ENCODE data around the gene SMPD3. TPM values are rescaled to one million over a fixed set of nuclear protein-coding genes. Genes with fewer than 3 reads are reported as not detected.
A peak's percentile ranks its signal among the peaks of the same experiment; 100 is the strongest.

Gene SMPD3
- total and polyA plus RNA-seq, 7 donors = 0.49 to 29.7 (median 2.8) TPM

DNA sequence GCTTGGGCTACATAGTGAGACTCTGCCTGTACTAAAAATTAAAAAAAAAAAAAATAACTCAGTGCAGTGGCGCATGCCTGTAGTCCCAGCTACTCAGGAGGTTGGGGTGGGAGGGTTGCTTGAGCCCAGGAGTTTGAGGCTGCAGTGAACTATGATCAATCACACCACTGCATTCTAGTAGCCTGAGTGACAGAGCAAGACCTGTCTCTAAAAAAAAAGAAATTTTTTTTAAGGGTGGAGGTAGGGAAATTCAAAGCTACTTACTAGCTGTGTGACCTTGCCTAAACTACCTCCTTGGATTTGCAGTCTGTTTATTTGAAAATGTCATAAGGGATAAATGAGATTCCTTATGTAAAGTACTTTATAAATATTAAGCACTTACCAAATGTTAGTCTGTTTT, 3.4 kb upstream of the SMPD3 start:
- DNase-seq = no peak
- TF ChIP-seq POLR2AphosphoS5 (IDR thresholded peaks at IDR 0.05) (no peak), EP300 (IDR thresholded peaks at IDR 0.05) (no peak), POLR2A (IDR thresholded peaks at IDR 0.05) (no peak)
- TF ChIP-seq, protein P1, sequence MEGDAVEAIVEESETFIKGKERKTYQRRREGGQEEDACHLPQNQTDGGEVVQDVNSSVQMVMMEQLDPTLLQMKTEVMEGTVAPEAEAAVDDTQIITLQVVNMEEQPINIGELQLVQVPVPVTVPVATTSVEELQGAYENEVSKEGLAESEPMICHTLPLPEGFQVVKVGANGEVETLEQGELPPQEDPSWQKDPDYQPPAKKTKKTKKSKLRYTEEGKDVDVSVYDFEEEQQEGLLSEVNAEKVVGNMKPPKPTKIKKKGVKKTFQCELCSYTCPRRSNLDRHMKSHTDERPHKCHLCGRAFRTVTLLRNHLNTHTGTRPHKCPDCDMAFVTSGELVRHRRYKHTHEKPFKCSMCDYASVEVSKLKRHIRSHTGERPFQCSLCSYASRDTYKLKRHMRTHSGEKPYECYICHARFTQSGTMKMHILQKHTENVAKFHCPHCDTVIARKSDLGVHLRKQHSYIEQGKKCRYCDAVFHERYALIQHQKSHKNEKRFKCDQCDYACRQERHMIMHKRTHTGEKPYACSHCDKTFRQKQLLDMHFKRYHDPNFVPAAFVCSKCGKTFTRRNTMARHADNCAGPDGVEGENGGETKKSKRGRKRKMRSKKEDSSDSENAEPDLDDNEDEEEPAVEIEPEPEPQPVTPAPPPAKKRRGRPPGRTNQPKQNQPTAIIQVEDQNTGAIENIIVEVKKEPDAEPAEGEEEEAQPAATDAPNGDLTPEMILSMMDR (IDR thresholded peaks at IDR 0.05) = no peak
- Histone ChIP-seq H3K9me3 (no peaks in the 10 kb centered on the region), H3K4me1 (peaks cover 0 to 28% (median 22%) of the 10 kb centered on the region in 4 donors), H3K27me3 (no peaks in the 10 kb centered on the region), H3K4me3 (no peak overlapping the region), H3K36me3 (no peaks in the 10 kb centered on the region), H3K27ac (no peak overlapping the region)
- 85 to 91% methylated on average over 1 of the region's 1 CpG for WGBS, 2 donors
- intact Hi-C loops (cut with DNase I) = no loop called here

DNA sequence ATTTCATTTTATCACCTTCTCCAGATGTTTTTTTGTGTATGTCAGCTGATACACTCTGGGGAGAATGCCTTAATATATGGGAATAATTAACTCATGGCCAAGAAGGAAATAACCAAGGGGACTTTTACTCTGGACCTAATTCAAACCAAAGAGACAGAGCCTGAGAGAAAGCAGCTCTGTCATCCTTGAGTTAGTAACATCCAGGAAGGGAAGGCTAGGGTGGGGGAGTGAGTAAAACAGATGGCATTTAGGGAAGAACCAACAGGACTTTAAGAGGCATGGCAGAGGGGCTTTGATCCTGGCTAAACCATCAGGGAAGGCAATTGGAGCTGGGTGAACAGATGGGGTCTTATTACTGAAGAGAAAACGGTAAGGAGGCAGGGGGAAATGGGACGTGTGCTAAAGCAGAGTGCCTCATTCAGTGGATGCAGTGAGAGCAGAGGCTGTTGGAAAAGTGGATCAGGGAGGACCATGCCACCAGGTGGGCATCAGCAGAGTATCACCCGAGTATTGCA, 2.5 kb upstream of the SMPD3 start:
- Histone ChIP-seq H3K36me3 (no peaks in the 10 kb centered on the region), H3K4me1 (peaks cover 0 to 31% (median 25%) of the 10 kb centered on the region in 4 donors), H3K9me3 (no peaks in the 10 kb centered on the region), H3K27me3 (no peaks in the 10 kb centered on the region), H3K27ac (no peak overlapping the region), H3K4me3 (no peak overlapping the region)
- 66 to 68% methylated on average over 3 of the region's 3 CpGs for WGBS, 2 donors
- no peak for DNase-seq
- intact Hi-C loops (cut with DNase I) = no loop called here
- TF ChIP-seq POLR2A (IDR thresholded peaks at IDR 0.05) (no peak), EP300 (IDR thresholded peaks at IDR 0.05) (no peak), POLR2AphosphoS5 (IDR thresholded peaks at IDR 0.05) (no peak)
- TF ChIP-seq, protein P1 (IDR thresholded peaks at IDR 0.05) = no peak

DNA sequence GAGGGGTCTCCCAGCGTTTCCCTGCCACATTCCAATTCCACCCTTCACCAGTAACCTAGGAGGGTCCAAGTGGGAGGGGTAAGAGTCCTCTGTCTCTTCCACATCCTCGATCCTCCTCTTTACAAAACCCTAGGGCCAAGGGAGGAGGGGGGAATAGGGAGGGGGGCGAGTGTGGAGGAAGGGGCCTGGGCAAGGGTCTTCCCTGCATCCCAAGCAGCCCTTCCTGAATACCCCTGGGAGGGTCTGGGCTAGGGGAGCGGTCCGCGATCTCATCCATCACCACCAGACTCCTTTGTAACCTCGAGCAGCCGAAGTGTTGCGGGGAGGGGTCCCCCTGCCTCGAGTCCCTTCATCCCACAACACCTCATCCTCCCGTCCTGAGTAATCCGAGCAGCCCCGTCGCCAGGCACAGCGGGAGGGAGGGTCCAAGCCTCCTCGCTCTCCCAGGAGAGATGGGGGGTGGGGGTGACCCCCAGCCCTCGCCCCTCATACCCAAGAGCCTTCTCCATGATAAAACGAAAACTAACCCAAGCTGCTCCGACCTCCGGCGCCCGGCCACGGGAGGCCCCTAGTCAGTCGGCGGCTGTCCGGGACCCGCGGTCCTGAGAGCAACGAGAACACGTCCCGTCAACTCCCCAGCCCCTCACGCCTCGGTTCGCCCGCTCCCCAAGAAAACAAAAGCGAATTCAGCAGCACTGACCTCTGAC, 502 bp downstream of the SMPD3 start:
- DNase-seq = no peak
- Histone ChIP-seq H3K36me3 (no peaks in the 10 kb centered on the region), H3K4me1 (peaks cover 0 to 31% (median 25%) of the 10 kb centered on the region in 4 donors), H3K27ac (no peak overlapping the region), H3K9me3 (no peaks in the 10 kb centered on the region), H3K4me3 (peak overlapping the region; percentile 11 to 56 (median 46)), H3K27me3 (no peaks in the 10 kb centered on the region)
- TF ChIP-seq, protein P1 (IDR thresholded peaks at IDR 0.05) = no peak
- no peak for TF ChIP-seq EP300 (IDR thresholded peaks at IDR 0.05)
- no peak for TF ChIP-seq POLR2A (IDR thresholded peaks at IDR 0.05)
- TF ChIP-seq POLR2AphosphoS5 (IDR thresholded peaks at IDR 0.05) = no peak
- WGBS, 2 donors = 5 to 6% methylated on average over 36 of the region's 36 CpGs
- intact Hi-C loops (cut with DNase I) = no loop called here

DNA sequence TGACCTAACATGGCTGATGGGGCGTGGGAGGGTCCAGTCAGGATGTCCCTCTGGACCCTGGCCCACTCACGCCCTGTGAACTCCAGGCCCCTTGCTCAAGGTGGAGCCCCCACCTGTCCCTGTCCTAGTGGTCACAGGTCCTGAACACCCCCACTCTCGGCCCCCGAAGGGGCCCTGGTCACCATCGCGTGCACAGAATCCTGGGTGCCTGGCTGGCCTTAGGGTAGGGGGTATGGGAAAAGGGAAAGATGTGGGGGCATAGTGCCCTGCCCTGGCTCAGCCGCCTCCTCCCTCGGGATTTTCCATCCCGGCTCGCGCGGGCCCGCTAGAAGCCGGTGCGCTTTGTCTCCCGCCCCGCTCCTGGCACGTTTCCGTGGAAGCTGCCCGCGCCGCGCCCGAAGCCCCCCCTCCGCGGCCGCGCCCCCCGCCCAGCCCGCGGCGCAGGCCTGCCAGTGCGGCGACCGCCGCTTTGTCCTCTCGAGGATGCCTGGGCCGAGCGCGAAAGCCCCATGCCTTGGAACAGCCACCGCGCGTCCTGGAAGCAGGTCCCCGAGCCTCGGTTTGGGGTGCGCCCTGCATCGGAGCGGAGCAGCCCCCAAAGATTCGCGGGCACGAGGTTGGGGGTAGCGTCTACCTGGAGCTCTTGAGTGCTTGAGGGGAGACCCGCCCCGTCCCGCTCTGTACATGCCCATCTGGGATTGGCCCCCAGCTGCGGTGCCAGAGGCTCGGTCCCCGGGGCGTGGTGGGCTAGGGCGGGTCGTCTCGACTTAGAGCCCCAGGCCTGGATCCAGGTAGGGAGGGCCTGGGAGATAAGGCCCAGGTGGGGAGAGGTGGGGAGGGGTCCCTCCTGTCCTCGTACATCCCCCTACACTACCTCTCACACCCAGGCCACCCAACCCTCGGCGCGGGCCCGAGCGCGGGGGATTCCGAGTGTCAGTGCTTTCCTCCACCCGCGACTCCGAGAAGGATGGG, 1.3 kb downstream of the SMPD3 start:
- Histone ChIP-seq H3K36me3 (no peaks in the 10 kb centered on the region), H3K27ac (no peak overlapping the region), H3K27me3 (no peaks in the 10 kb centered on the region), H3K4me1 (peaks cover 0 to 28% (median 25%) of the 10 kb centered on the region in 4 donors), H3K4me3 (peak overlapping the region in 1 of 4 donors; percentile 56), H3K9me3 (no peaks in the 10 kb centered on the region)
- intact Hi-C loops (cut with DNase I) = no loop called here
- no peak for DNase-seq
- WGBS, 2 donors = 19 to 24% methylated on average over 73 of the region's 73 CpGs
- TF ChIP-seq POLR2A (IDR thresholded peaks at IDR 0.05) = no peak
- TF ChIP-seq POLR2AphosphoS5 (IDR thresholded peaks at IDR 0.05) = no peak

DNA sequence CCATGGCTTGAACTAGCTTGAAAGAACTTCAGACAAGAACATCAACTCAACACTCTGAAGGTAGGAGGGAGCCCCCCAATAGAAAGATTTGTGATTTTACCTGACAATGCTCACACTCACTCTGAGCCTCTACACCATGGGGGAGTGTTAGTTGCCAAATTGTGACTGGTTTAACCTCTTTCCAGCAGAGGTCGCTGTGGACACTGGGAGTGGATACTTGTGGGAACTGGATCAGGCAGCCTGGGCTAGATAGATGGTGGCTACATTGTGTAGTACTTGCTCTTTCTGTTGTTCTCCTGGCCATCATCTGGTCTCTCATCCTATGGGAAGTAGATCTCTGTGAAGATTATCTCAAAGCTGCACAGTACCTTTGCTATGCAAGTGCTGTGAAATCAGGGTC, 2.9 kb downstream of the SMPD3 start:
- TF ChIP-seq, protein P1 (IDR thresholded peaks at IDR 0.05) = peak in 1 of 4 experiments; percentile 18
- TF ChIP-seq EP300 (IDR thresholded peaks at IDR 0.05) = no peak
- TF ChIP-seq POLR2A (IDR thresholded peaks at IDR 0.05) = no peak
- no peak for TF ChIP-seq POLR2AphosphoS5 (IDR thresholded peaks at IDR 0.05)
- intact Hi-C loops (cut with DNase I) = no loop called here
- WGBS, 2 donors = 2% methylated on average over 1 of the region's 1 CpG
- no peak for DNase-seq
- H3K27me3 ChIP-seq = peaks cover 0 to 3% (median 0%) of the 10 kb centered on the region in 3 donors
- peaks cover 0 to 27% (median 21%) of the 10 kb centered on the region in 4 donors for H3K4me1 ChIP-seq
- no peaks in the 10 kb centered on the region for H3K9me3 ChIP-seq
- H3K36me3 ChIP-seq = no peaks in the 10 kb centered on the region
- no peak overlapping the region for H3K4me3 ChIP-seq
- no peak overlapping the region for H3K27ac ChIP-seq

Measured in sigmoid colon (tissue), 7 donors.